DOHH2 (cell line): ENCODE measurements around the gene ZNRF4.

Experiments
- H3F3A ChIP-seq: fragments of 200-600 bp; sonication (generic), shearing (Covaris generic); 2 replicates; pipeline ENCODE4 v1.6.0; 2016; ENCODE audit warnings: antibody characterized with exemption, mild to moderate bottlenecking; ENCODE audit not compliant: control insufficient read depth, insufficient read depth
- H3K27ac ChIP-seq: fragments of 200-600 bp; sonication (generic); 2 replicates; pipeline ENCODE4 v1.5.1; 2014; ENCODE audit warnings: low read depth, mild to moderate bottlenecking, low read length, moderate library complexity
- H3K27me3 ChIP-seq: fragments of 200-600 bp; sonication (generic); 2 replicates; pipeline ENCODE4 v1.6.1; 2014; ENCODE audit warnings: mild to moderate bottlenecking, low read length, mixed read lengths; ENCODE audit not compliant: control insufficient read depth
- H3K36me3 ChIP-seq: fragments of 200-600 bp; sonication (generic); 2 replicates; pipeline ENCODE4 v1.6.1; 2014; ENCODE audit warnings: mild to moderate bottlenecking, low read length, moderate library complexity, mixed read lengths; ENCODE audit not compliant: control insufficient read depth
- H3K4me1 ChIP-seq: fragments of 200-600 bp; sonication (generic); 2 replicates; pipeline ENCODE4 v1.6.1; 2014; ENCODE audit warnings: mild to moderate bottlenecking, low read length, mixed read lengths; ENCODE audit not compliant: control insufficient read depth
- H3K4me2 ChIP-seq: fragments of 200-600 bp; sonication (generic); 2 replicates; pipeline ENCODE4 v1.6.0; 2014; ENCODE audit warnings: mild to moderate bottlenecking, low read length, moderate library complexity
- H3K4me3 ChIP-seq: fragments of 200-600 bp; sonication (generic); 2 replicates; pipeline ENCODE4 v1.5.1; 2014; ENCODE audit warnings: mild to moderate bottlenecking, low read length, mixed read lengths
- H3K79me2 ChIP-seq: fragments of 200-600 bp; sonication (generic); 2 replicates; pipeline ENCODE4 v1.6.1; 2014; ENCODE audit warnings: mild to moderate bottlenecking, low read length, mixed read lengths; ENCODE audit not compliant: control insufficient read depth
- H3K9me2 ChIP-seq: fragments of 200-600 bp; sonication (generic); replicated peaks from 2 replicates; pipeline ENCODE4 v1.6.1; 2014; ENCODE audit warnings: mild to moderate bottlenecking, low read length, mixed read lengths; ENCODE audit not compliant: control insufficient read depth
- H3K9me3 ChIP-seq: fragments of 200-600 bp; sonication (generic); 2 replicates; pipeline ENCODE4 v1.6.1; 2014; ENCODE audit warnings: antibody characterized with exemption, low read length, mixed read lengths; ENCODE audit not compliant: control insufficient read depth, insufficient read depth
- H4K20me1 ChIP-seq: fragments of 200-600 bp; sonication (generic); 2 replicates; pipeline ENCODE4 v1.6.0; 2014; ENCODE audit warnings: low read depth, mild to moderate bottlenecking, antibody characterized with exemption, low read length, moderate library complexity; ENCODE audit not compliant: control insufficient read depth, insufficient read depth
- CTCF ChIP-seq: fragments of 200-600 bp; sonication (generic); IDR thresholded peaks from one replicate; pipeline ENCODE4 v1.5.1; 2014; ENCODE audit warnings: antibody characterized with exemption, mild to moderate bottlenecking, low read depth, low read length; ENCODE audit not compliant: poor library complexity, severe bottlenecking
- EZH2phosphoT487 ChIP-seq: fragments of 200-600 bp; sonication (generic); IDR thresholded peaks from 2 replicates; pipeline ENCODE4 v1.6.1; 2017; ENCODE audit warnings: borderline replicate concordance, mild to moderate bottlenecking, antibody characterized with exemption, low read length, moderate library complexity, mixed read lengths

ZNRF4 gene

GRCh38 chr19:5423567-5424125, 31.6 kb upstream of the ZNRF4 start:
- H3K27ac ChIP-seq: no peak overlapping the region
- H3K9me3 ChIP-seq: no peaks in the 10 kb centered on the region
- no peaks in the 10 kb centered on the region for H3K9me2 ChIP-seq
- H3F3A ChIP-seq: no peaks in the 10 kb centered on the region
- no peaks in the 10 kb centered on the region for H3K36me3 ChIP-seq
- H3K4me3 ChIP-seq: no peak overlapping the region
- H3K79me2 ChIP-seq: no peaks in the 10 kb centered on the region
- H3K4me2 ChIP-seq: no peak overlapping the region
- TF ChIP-seq CTCF (no peak), EZH2phosphoT487 (no peak)
- H3K27me3 ChIP-seq: no peaks in the 10 kb centered on the region
- no peaks in the 10 kb centered on the region for H4K20me1 ChIP-seq
- H3K4me1 ChIP-seq: no peaks in the 10 kb centered on the region

GRCh38 chr19:5424192-5424973, 30.8 kb upstream of the ZNRF4 start:
- H3F3A ChIP-seq: no peaks in the 10 kb centered on the region
- H3K9me3 ChIP-seq: no peaks in the 10 kb centered on the region
- H4K20me1 ChIP-seq: no peaks in the 10 kb centered on the region
- H3K4me3 ChIP-seq: no peak overlapping the region
- H3K36me3 ChIP-seq: no peaks in the 10 kb centered on the region
- no peak overlapping the region for H3K4me2 ChIP-seq
- H3K27me3 ChIP-seq: no peaks in the 10 kb centered on the region
- H3K9me2 ChIP-seq: no peaks in the 10 kb centered on the region
- no peaks in the 10 kb centered on the region for H3K79me2 ChIP-seq
- no peak for TF ChIP-seq EZH2phosphoT487
- TF ChIP-seq CTCF: no peak
- H3K27ac ChIP-seq: no peak overlapping the region
- no peaks in the 10 kb centered on the region for H3K4me1 ChIP-seq

GRCh38 chr19:5425260-5425659, 30.0 kb upstream of the ZNRF4 start:
- TF ChIP-seq EZH2phosphoT487: no peak
- no peak for TF ChIP-seq CTCF
- no peak overlapping the region for H3K4me2 ChIP-seq
- no peaks in the 10 kb centered on the region for H3K36me3 ChIP-seq
- H3F3A ChIP-seq: no peaks in the 10 kb centered on the region
- H3K9me3 ChIP-seq: no peaks in the 10 kb centered on the region
- no peak overlapping the region for H3K4me3 ChIP-seq
- no peaks in the 10 kb centered on the region for H3K9me2 ChIP-seq
- H3K4me1 ChIP-seq: no peaks in the 10 kb centered on the region
- H3K27me3 ChIP-seq: no peaks in the 10 kb centered on the region
- no peaks in the 10 kb centered on the region for H4K20me1 ChIP-seq
- no peak overlapping the region for H3K27ac ChIP-seq
- no peaks in the 10 kb centered on the region for H3K79me2 ChIP-seq
